Skeletal muscle satellite cell (primary cell): ENCODE results near the gene RNF144B.
"Not testable (repeated sequence)": the region's sequence is repeated elsewhere in the genome, so short reads cannot be mapped to it uniquely, and the experiment has no call there.

Source experiments
- H3K27me3 ChIP-seq: 2 replicates; pipeline ENCODE4 v1.7.0; 2013; ENCODE audit warnings: low read length; ENCODE audit not compliant: control insufficient read depth, insufficient read depth
- H3K36me3 ChIP-seq: 2 replicates; pipeline ENCODE4 v1.7.0; 2013; ENCODE audit warnings: mild to moderate bottlenecking, control low read depth, low read length; ENCODE audit not compliant: insufficient read depth
- H3K4me1 ChIP-seq: 2 replicates; pipeline ENCODE4 v1.7.0; 2013; ENCODE audit warnings: low read length; ENCODE audit not compliant: control insufficient read depth, insufficient read depth
- H3K4me2 ChIP-seq: 2 replicates; pipeline ENCODE4 v1.7.0; 2013; ENCODE audit warnings: mild to moderate bottlenecking, low read length
- H3K4me3 ChIP-seq: 2 replicates; pipeline ENCODE4 v1.7.0; 2013; ENCODE audit warnings: low read length
- H3K9ac ChIP-seq: 2 replicates; pipeline ENCODE4 v1.7.0; 2013; ENCODE audit warnings: mild to moderate bottlenecking, low read depth, low read length, moderate library complexity
- H3K9me3 ChIP-seq: replicated peaks from 2 replicates; pipeline ENCODE4 v1.7.0; 2013; ENCODE audit warnings: mild to moderate bottlenecking, control low read depth, low read length

The RNF144B gene

GRCh38 chr6:18393698-18394097 lies 6.5 kb downstream of the RNF144B start:
- no peak overlapping the region for H3K4me3 ChIP-seq
- peak overlapping the region; percentile 9 for H3K4me2 ChIP-seq
- no peak overlapping the region for H3K9ac ChIP-seq
- H3K4me1 ChIP-seq = peaks cover 62% of the 10 kb centered on the region
- H3K27me3 ChIP-seq = no peaks in the 10 kb centered on the region
- no peaks in the 10 kb centered on the region for H3K9me3 ChIP-seq
- H3K36me3 ChIP-seq = no peaks in the 10 kb centered on the region

DNA sequence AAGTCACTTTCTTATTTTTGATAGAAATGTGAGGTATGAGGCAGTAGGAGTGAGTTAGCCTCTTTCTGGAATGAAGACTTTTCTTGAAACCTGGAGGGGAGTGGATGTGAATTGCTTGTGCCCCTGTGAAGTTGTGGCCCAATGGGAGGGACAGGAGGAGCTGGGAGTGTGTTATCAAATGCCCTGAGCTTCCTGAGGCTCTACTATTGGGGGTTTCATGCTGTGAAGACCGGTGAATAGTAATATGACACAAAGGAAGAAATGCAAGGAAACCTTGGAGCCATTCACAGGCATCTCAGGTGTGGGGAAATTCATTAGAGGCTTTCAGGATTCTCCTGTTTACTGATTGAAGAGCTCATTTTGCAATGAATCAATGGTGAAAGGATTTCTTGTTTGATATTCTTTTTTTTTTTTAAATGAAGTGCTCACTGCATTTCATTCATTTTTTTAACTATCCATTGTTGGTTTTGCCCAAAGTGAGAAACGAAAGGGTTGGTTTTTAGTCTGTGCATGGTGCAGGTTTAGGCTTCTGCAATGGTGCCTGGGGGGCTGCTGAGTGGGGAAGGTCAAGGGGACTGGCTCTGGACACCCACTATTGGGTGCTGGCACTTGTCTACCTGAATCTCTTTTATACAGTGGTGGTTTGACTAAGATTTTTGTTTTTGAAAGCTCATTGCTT lies 8.2 kb downstream of the RNF144B start:
- Histone ChIP-seq H3K9me3 (no peaks in the 10 kb centered on the region), H3K4me3 (peak overlapping the region; percentile 50), H3K9ac (peak overlapping the region; percentile 45), H3K36me3 (peaks cover 4% of the 10 kb centered on the region), H3K4me2 (peak overlapping the region; percentile 74), H3K27me3 (no peaks in the 10 kb centered on the region), H3K4me1 (peaks cover 48% of the 10 kb centered on the region)

- Histone ChIP-seq H3K27me3 (no peaks in the 10 kb centered on the region), H3K36me3 (peaks cover 4% of the 10 kb centered on the region), H3K4me3 (peak overlapping the region; percentile 50), H3K4me2 (peak overlapping the region; percentile 74), H3K9me3 (no peaks in the 10 kb centered on the region), H3K4me1 (peaks cover 48% of the 10 kb centered on the region), H3K9ac (peak overlapping the region; percentile 45)
These were observed 8.7 kb downstream of the RNF144B start for GRCh38 chr6:18395856-18396197.

DNA sequence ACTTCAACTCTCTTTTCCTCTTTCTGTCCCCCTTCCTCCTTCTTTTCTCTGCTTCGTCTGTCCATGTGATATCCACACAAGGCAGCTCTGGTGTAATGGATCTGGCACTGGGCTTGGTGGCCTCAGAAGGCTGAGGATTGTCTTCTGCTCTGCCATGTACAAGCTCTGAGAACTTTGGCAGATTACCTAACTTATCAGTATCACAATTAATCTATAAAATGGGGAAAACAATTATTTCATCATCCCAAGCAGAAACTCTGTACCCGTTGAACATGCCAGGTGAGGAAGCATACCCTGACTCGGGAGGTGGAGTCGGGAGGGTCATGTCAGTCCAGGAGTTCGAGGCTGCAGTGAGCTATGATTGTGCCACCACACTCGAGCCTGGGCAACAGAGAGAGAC lies 10.6 kb downstream of the RNF144B start:
- H3K4me1 ChIP-seq = peaks cover 52% of the 10 kb centered on the region
- no peaks in the 10 kb centered on the region for H3K27me3 ChIP-seq
- H3K4me3 ChIP-seq = no peak overlapping the region
- H3K4me2 ChIP-seq = no peak overlapping the region
- H3K9ac ChIP-seq = no peak overlapping the region
- peaks cover 4% of the 10 kb centered on the region for H3K36me3 ChIP-seq
- no peaks in the 10 kb centered on the region for H3K9me3 ChIP-seq

- H3K4me3 ChIP-seq, H3K27me3 ChIP-seq, H3K9me3 ChIP-seq, H3K9ac ChIP-seq, H3K36me3 ChIP-seq, H3K4me2 ChIP-seq: not testable (repeated sequence)
- peaks cover 50% of the 10 kb centered on the region for H3K4me1 ChIP-seq
These were observed 11.1 kb downstream of the RNF144B start for GRCh38 chr6:18398225-18398624.

- Histone ChIP-seq H3K27me3 (no peaks in the 10 kb centered on the region), H3K9ac (no peak overlapping the region), H3K4me2 (no peak overlapping the region), H3K4me3 (no peak overlapping the region), H3K4me1 (peaks cover 31% of the 10 kb centered on the region), H3K9me3 (no peaks in the 10 kb centered on the region), H3K36me3 (peaks cover 4% of the 10 kb centered on the region)
These were observed 13.8 kb downstream of the RNF144B start for GRCh38 chr6:18400831-18401446.

DNA sequence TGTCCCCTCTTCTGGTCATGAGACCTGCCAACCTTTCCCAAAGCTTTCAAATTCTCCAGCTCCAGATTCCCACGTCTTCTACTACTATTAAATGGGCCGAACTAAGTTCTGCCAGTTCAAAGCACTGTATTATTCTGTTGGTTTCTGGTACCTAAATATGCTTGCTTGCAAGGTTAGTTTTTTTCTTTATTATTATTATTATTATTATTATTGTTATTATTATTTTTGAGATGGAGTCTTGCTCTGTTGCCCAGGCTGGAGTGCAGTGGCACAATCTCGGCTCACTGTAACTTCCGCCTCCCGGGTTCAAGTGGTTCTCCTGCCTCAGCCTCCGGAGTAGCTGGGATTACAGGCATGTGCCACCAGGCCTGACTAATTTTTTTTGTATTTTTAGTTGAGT lies 17.8 kb downstream of the RNF144B start:
- Histone ChIP-seq H3K4me2 (peak overlapping the region; percentile 50), H3K4me1 (peaks cover 23% of the 10 kb centered on the region), H3K9ac (peak overlapping the region; percentile 4)
- not testable (repeated sequence) for H3K4me3 ChIP-seq, H3K9me3 ChIP-seq, H3K27me3 ChIP-seq, H3K36me3 ChIP-seq

DNA sequence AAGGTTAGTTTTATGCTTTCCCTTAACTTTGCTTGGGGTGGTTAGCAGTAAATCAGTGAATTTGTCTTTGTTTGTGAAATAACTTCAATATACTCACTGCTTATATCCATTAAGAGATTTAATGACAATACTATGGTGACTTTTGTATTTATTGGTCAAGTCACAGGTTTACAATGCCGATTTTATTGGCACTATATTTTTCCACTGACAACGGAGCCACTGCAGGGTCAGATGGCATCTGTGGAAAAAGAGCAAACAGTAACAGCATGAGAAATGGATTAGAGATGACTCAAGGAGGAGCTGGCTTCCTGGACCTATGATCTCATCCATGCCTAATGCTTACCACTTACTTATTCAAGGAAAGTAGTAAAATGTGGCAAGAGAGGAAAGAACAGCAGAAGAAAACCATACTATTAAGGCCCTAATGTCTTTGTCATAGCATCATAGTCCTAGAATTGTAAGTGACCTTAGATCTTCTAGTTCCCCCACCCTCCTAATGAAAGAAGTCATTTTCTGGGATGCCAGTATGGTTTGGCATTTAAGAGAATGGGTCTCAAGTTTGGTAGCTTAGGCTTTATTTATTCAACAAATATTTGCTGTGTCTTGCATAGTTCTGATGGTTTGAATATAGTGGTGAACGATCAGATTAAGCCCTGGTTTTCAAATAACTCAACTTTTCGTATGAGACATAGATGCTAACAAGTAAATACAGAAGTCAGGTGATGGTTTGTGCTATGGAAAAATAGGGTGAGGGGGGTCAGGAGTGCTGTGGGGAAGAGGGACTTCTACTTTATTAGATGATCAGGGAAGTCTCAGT lies 18.5 kb downstream of the RNF144B start:
- H3K9ac ChIP-seq = peak overlapping the region; percentile 50
- no peaks in the 10 kb centered on the region for H3K36me3 ChIP-seq
- no peaks in the 10 kb centered on the region for H3K9me3 ChIP-seq
- peak overlapping the region; percentile 50 for H3K4me2 ChIP-seq
- no peak overlapping the region for H3K4me3 ChIP-seq
- H3K4me1 ChIP-seq = peaks cover 19% of the 10 kb centered on the region
- no peaks in the 10 kb centered on the region for H3K27me3 ChIP-seq

GRCh38 chr6:18406955-18407749 lies 20.0 kb downstream of the RNF144B start:
- no peak overlapping the region for H3K4me3 ChIP-seq
- peaks cover 13% of the 10 kb centered on the region for H3K4me1 ChIP-seq

GRCh38 chr6:18409602-18410001 lies 22.5 kb downstream of the RNF144B start:
- peaks cover 21% of the 10 kb centered on the region for H3K4me1 ChIP-seq
- not testable (repeated sequence) for H3K9me3 ChIP-seq, H3K4me3 ChIP-seq, H3K27me3 ChIP-seq, H3K9ac ChIP-seq, H3K4me2 ChIP-seq, H3K36me3 ChIP-seq

More at GRCh38 chr6:18406955-18407749, 20.0 kb downstream of the RNF144B start:
- H3K9ac ChIP-seq = no peak overlapping the region
- no peaks in the 10 kb centered on the region for H3K9me3 ChIP-seq
- no peaks in the 10 kb centered on the region for H3K27me3 ChIP-seq
- H3K4me2 ChIP-seq = no peak overlapping the region
- no peaks in the 10 kb centered on the region for H3K36me3 ChIP-seq

GRCh38 chr6:18410412-18410811 lies 23.3 kb downstream of the RNF144B start:
- H3K36me3 ChIP-seq = no peaks in the 10 kb centered on the region
- H3K4me3 ChIP-seq = no peak overlapping the region
- H3K9ac ChIP-seq = no peak overlapping the region
- H3K4me2 ChIP-seq = no peak overlapping the region
- peaks cover 18% of the 10 kb centered on the region for H3K4me1 ChIP-seq
- no peaks in the 10 kb centered on the region for H3K27me3 ChIP-seq
- H3K9me3 ChIP-seq = no peaks in the 10 kb centered on the region
